ENCODE measurements around the gene AMBRA1.

AMBRA1 gene

GRCh38 chr11:46630237-46630636 is 36.4 kb upstream of the AMBRA1 start:
- no peak for DNase-seq (ENCODE audit: low read depth in 2 of 2)
- no peak overlapping the region for H3K4me3 ChIP-seq (replicated peaks in 1 of 2; ENCODE audit: low read depth in 2 of 2, low read length in 2 of 2)
- no peak for TF ChIP-seq CTCF (IDR thresholded peaks at IDR 0.05; ENCODE audit: low read depth, low read length)

- no peak for TF ChIP-seq CTCF (IDR thresholded peaks at IDR 0.05; ENCODE audit: low read depth, low read length)
- no peak for DNase-seq (ENCODE audit: low read depth in 2 of 2)
- H3K4me3 ChIP-seq (replicated peaks in 1 of 2; ENCODE audit: low read depth in 2 of 2, low read length in 2 of 2) = no peak overlapping the region
Measured at GRCh38 chr11:46628961-46629360, 35.1 kb upstream of the AMBRA1 start.

GRCh38 chr11:46625406-46625805 is 31.6 kb upstream of the AMBRA1 start:
- no peak for DNase-seq (ENCODE audit: low read depth in 2 of 2)
- no peak overlapping the region for H3K4me3 ChIP-seq (replicated peaks in 1 of 2; ENCODE audit: low read depth in 2 of 2, low read length in 2 of 2)
- no peak for TF ChIP-seq CTCF (IDR thresholded peaks at IDR 0.05; ENCODE audit: low read depth, low read length)

- no peak for TF ChIP-seq CTCF (IDR thresholded peaks at IDR 0.05; ENCODE audit: low read depth, low read length)
- peak in 1 of 2 donors; percentile 7 for DNase-seq (ENCODE audit: low read depth in 2 of 2)
- H3K4me3 ChIP-seq (replicated peaks in 1 of 2; ENCODE audit: low read depth in 2 of 2, low read length in 2 of 2) = peak overlapping the region in 1 of 2 donors; percentile 80
Measured at GRCh38 chr11:46618837-46619236, 25.0 kb upstream of the AMBRA1 start.

GRCh38 chr11:46617972-46618314 is 24.1 kb upstream of the AMBRA1 start:
- no peak for DNase-seq (ENCODE audit: low read depth in 2 of 2)
- peak overlapping the region; percentile 80 to 97 for H3K4me3 ChIP-seq (replicated peaks in 1 of 2; ENCODE audit: low read depth in 2 of 2, low read length in 2 of 2)
- no peak for TF ChIP-seq CTCF (IDR thresholded peaks at IDR 0.05; ENCODE audit: low read depth, low read length)

GRCh38 chr11:46617134-46617971 is 23.5 kb upstream of the AMBRA1 start, which contains the start of the genes ATG13 and HARBI1:
TSS of gene ATG13 (plus strand) at chr11:46617553. CDS start at chr11:46644292, 26,739 bp downstream.
TSS of gene HARBI1 (minus strand) at chr11:46617227. CDS start at chr11:46616237, 990 bp downstream.
- peak; percentile 91 for TF ChIP-seq CTCF (IDR thresholded peaks at IDR 0.05; ENCODE audit: low read depth, low read length)
- peak; percentile 90 to 95 for DNase-seq (ENCODE audit: low read depth in 2 of 2)

More at GRCh38 chr11:46617134-46617971, 23.5 kb upstream of the AMBRA1 start, which contains the start of the genes ATG13 and HARBI1:
- peak within 1 kb of the TSS; percentile 80 to 97 for H3K4me3 ChIP-seq (replicated peaks in 1 of 2; ENCODE audit: low read depth in 2 of 2, low read length in 2 of 2)
